Esophagus muscularis mucosa (tissue), 3 donors: Measurements from ENCODE around the gene LRRC4C.

ENCODE experiments used
- CTCF ChIP-seq, 3 experiments: fragments of 200-600 bp in 2 of 3; fragments of 450-650 bp in 1 of 3; sonication (generic) in 2 of 3; IDR thresholded peaks; one replicate each; pipeline ENCODE4 v1.5.1; 2017 to 2019; ENCODE audit warnings: antibody characterized with exemption in 3 of 3, mild to moderate bottlenecking in 2 of 3, moderate library complexity in 1 of 3
- EP300 ChIP-seq: sonication (generic); formaldehyde crosslinking; IDR thresholded peaks from one replicate; pipeline ENCODE4 v1.6.1; 2017; ENCODE audit warnings: antibody characterized with exemption

- TF ChIP-seq CTCF (IDR thresholded peaks at IDR 0.05) (no peak), EP300 (no peak)
Observed at GRCh38 chr11:41459465-41460401, at the start of gene LRRC4C.
